ENCODE measurements around the gene BRD1. TPM values are rescaled to one million over a fixed set of nuclear protein-coding genes. Genes with fewer than 3 reads are reported as not detected.

Gene BRD1
- total and polyA plus RNA-seq, 12 donors: 8.2 to 23.2 (median 16.9) TPM

GRCh38 chr22:49869845-49870712 is 42.4 kb upstream of the BRD1 start:
- Histone ChIP-seq H3K4me3 (no peak overlapping the region), H3K4me1 (peaks cover 0 to 6% (median 0%) of the 10 kb centered on the region in 9 donors), H3K36me3 (peaks cover 0 to 16% (median 0%) of the 10 kb centered on the region in 9 donors), H3K9me3 (peaks cover 0 to 56% (median 22%) of the 10 kb centered on the region in 11 donors), H3K27ac (no peak overlapping the region), H3K27me3 (no peaks in the 10 kb centered on the region)
- no peak for TF ChIP-seq CTCF (IDR thresholded peaks at IDR 0.05)
- DNase-seq (no peak), ATAC-seq (no peak)
- intact Hi-C loops (cut with DNase I): no loop called here
- 89% methylated on average over 14 of the region's 14 CpGs for WGBS, 2 donors

- TF ChIP-seq CTCF (IDR thresholded peaks at IDR 0.05): no peak
- Histone ChIP-seq H3K9me3 (peaks cover 0 to 62% (median 22%) of the 10 kb centered on the region in 11 donors), H3K36me3 (peaks cover 0 to 16% (median 0%) of the 10 kb centered on the region in 9 donors), H3K4me1 (peaks cover 0 to 6% (median 0%) of the 10 kb centered on the region in 9 donors), H3K27ac (no peak overlapping the region), H3K4me3 (no peak overlapping the region), H3K27me3 (no peaks in the 10 kb centered on the region)
- no peak for DNase-seq
- ATAC-seq: no peak
- intact Hi-C loops (cut with DNase I): no loop called here
- WGBS, 2 donors: 90 to 92% methylated on average over 17 of the region's 17 CpGs
Observed at GRCh38 chr22:49869086-49869830, 41.6 kb upstream of the BRD1 start.

- Histone ChIP-seq H3K36me3 (peaks cover 0 to 16% (median 0%) of the 10 kb centered on the region in 9 donors), H3K27me3 (no peaks in the 10 kb centered on the region), H3K4me1 (peaks cover 0 to 18% (median 0%) of the 10 kb centered on the region in 9 donors), H3K9me3 (peaks cover 0 to 64% (median 22%) of the 10 kb centered on the region in 11 donors), H3K27ac (peak overlapping the region in 1 of 10 donors; percentile 32), H3K4me3 (no peak overlapping the region)
- intact Hi-C loops (cut with DNase I): no loop called here
- WGBS, 2 donors: 96 to 97% methylated on average over 18 of the region's 18 CpGs
- no peak for DNase-seq
- TF ChIP-seq CTCF (IDR thresholded peaks at IDR 0.05): no peak
- ATAC-seq: peak in 1 of 8 donors; percentile 33
Observed at GRCh38 chr22:49867303-49868265, 39.9 kb upstream of the BRD1 start.
